ENCODE measurements around the gene GRK5.

The GRK5 gene

DNA sequence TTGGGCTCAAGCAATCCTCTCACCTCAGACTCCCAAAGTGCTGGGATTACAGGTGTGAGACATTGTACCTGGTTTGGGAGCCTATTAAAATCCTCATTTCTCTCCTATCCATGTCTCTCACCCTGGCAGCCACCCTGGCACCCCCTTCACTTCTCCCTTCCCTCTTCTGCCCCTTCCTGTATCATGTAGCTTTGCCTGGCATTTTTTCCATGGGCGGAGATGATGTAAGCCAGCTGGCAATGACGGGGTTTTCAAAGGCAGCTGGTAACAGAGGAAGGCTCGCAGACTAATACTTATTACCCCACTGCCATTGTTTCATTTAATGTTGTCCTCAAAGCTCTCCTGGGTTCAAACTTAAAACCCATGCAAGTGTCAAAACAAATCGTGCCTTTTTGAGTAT is 273.3 kb downstream of the GRK5 start:
- TF ChIP-seq, protein P1, sequence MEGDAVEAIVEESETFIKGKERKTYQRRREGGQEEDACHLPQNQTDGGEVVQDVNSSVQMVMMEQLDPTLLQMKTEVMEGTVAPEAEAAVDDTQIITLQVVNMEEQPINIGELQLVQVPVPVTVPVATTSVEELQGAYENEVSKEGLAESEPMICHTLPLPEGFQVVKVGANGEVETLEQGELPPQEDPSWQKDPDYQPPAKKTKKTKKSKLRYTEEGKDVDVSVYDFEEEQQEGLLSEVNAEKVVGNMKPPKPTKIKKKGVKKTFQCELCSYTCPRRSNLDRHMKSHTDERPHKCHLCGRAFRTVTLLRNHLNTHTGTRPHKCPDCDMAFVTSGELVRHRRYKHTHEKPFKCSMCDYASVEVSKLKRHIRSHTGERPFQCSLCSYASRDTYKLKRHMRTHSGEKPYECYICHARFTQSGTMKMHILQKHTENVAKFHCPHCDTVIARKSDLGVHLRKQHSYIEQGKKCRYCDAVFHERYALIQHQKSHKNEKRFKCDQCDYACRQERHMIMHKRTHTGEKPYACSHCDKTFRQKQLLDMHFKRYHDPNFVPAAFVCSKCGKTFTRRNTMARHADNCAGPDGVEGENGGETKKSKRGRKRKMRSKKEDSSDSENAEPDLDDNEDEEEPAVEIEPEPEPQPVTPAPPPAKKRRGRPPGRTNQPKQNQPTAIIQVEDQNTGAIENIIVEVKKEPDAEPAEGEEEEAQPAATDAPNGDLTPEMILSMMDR (IDR thresholded peaks at IDR 0.05; ENCODE audit: low read depth, low read length) = no peak
- no peaks in the 10 kb centered on the region for H3K4me1 ChIP-seq
- H3K36me3 ChIP-seq = no peaks in the 10 kb centered on the region
- no peaks in the 10 kb centered on the region for H3K9me3 ChIP-seq
- no peak overlapping the region for H3K4me3 ChIP-seq (ENCODE audit: low read depth, low read length)
- no peak for DNase-seq
- no peaks in the 10 kb centered on the region for H3K27me3 ChIP-seq

DNA sequence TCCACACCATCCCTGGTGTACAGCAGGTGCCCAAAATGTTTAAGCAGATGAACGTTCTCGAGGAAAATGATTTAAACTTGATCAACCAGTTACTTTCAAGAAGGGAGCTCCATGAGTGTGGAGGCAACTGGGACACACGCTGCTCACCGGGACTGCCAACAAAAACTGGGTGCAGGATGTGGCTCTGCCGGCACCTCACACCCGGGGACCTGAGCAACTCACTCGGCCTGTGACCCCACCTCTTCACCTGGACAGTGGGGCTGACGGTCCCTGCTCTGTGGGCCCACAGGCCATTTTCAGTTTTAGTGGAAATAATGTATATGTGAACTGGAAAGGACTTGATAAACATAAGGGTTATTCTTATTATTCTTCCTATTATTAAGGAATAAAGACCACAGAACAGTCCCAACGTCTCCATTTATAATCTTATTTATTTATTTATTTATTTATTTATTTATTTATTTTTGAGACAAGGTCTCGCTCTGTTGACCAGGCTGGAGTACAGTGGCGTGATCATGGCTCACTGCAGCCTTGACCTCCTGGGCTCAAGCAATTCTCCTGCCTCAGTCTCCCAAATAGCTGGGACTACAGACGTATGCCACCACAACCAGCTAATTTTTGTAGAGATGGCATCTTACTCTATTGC is 274.5 kb downstream of the GRK5 start:
- Histone ChIP-seq H3K9me3 (no peaks in the 10 kb centered on the region), H3K4me3 (ENCODE audit: low read depth, low read length) (no peak overlapping the region), H3K27me3 (no peaks in the 10 kb centered on the region), H3K4me1 (no peaks in the 10 kb centered on the region), H3K36me3 (no peaks in the 10 kb centered on the region)
- no peak for DNase-seq
- TF ChIP-seq, protein P1 (IDR thresholded peaks at IDR 0.05; ENCODE audit: low read depth, low read length) = no peak

DNA sequence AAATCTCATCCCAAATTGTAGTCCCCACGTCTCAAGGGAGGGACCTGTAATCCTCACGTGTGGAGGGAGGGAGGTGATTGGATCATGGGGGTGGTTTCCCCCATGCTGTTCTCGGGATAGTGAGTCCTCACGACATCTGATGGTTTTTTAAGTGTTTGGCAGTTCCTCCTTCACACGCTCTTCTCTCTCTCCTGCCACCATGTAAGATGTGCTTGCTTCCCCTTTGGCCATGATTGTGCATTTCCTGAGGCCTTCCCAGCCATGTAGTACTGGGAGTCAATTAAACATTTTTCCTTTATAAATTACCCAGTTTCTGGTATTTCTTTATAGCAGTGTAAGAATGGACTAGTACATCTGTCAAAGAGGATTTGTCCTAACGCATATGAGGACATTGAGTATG is 275.6 kb downstream of the GRK5 start:
- Histone ChIP-seq H3K9me3 (no peaks in the 10 kb centered on the region), H3K36me3 (no peaks in the 10 kb centered on the region), H3K4me1 (no peaks in the 10 kb centered on the region), H3K4me3 (ENCODE audit: low read depth, low read length) (no peak overlapping the region), H3K27me3 (no peaks in the 10 kb centered on the region)
- DNase-seq = no peak
- TF ChIP-seq, protein P1 (IDR thresholded peaks at IDR 0.05; ENCODE audit: low read depth, low read length) = no peak

DNA sequence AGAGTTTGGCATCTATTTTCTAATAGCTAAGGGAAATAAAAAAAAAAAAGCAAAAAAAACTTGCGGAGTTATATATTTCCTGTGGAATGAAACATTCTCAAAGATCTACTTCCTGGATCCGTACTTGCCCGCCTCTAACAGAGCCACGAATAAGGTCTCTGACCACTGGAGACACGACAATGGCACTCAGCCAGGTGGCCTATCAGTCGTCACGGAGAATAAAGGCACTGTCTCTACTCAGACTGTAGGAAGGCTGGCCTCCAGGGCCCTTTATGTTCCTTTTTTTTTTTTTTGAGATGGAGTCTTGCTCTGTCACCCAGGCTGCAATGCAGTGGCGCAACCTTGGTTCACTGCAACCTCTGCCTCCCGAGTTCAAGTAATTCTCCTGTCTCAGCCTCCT is 276.5 kb downstream of the GRK5 start:
- no peaks in the 10 kb centered on the region for H3K9me3 ChIP-seq
- no peak overlapping the region for H3K4me3 ChIP-seq (ENCODE audit: low read depth, low read length)
- TF ChIP-seq, protein P1 (IDR thresholded peaks at IDR 0.05; ENCODE audit: low read depth, low read length) = no peak
- DNase-seq = no peak
- no peaks in the 10 kb centered on the region for H3K27me3 ChIP-seq
- H3K36me3 ChIP-seq = no peaks in the 10 kb centered on the region
- H3K4me1 ChIP-seq = no peaks in the 10 kb centered on the region

DNA sequence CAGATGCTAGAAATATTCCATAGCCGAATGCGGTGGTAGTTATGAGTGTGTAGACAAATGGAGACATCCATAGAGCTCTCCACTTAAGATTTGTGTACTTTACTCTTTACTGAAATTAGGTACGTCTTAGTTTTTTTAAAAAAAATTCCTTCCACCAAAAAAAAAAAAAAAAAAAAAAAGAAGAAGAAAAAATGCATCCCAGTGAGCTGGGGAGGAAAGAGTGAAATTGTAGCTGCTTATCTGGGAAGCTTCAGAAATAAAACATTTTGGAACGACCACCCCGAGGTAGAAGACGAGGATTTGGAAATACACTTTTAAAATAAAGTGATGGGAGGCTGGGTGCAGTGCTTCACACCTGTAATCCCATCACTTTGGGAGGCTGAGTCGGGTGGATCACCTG is 281.3 kb downstream of the GRK5 start:
- H3K4me3 ChIP-seq (ENCODE audit: low read depth, low read length) = no peak overlapping the region
- TF ChIP-seq, protein P1 (IDR thresholded peaks at IDR 0.05; ENCODE audit: low read depth, low read length) = no peak
- H3K27me3 ChIP-seq = no peaks in the 10 kb centered on the region
- no peak for DNase-seq
- no peaks in the 10 kb centered on the region for H3K9me3 ChIP-seq
- H3K4me1 ChIP-seq = no peaks in the 10 kb centered on the region
- H3K36me3 ChIP-seq = no peaks in the 10 kb centered on the region

DNA sequence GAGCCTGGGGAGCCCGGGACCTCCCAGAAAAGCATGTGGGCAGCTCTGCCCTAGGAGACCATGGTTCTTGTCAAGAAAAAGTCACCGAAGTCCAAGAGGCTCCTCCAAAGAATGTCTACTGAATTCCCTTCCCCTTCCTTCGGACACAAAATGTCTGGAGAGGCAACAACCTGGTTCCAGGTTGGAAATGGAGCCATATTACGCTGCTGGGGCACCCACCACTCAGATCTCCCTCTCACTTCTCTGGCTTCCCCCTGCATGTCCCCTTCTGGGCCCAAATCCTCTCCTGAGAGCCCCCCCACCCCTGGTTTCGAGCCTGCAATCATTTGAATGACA is 282.6 kb downstream of the GRK5 start:
- Histone ChIP-seq H3K4me3 (ENCODE audit: low read depth, low read length) (no peak overlapping the region), H3K27me3 (no peaks in the 10 kb centered on the region), H3K4me1 (no peaks in the 10 kb centered on the region), H3K9me3 (no peaks in the 10 kb centered on the region), H3K36me3 (no peaks in the 10 kb centered on the region)
- DNase-seq = no peak
- TF ChIP-seq, protein P1 (IDR thresholded peaks at IDR 0.05; ENCODE audit: low read depth, low read length) = no peak
